ENCODE measurements around the gene NKD2.

- TF ChIP-seq GATA2 (CRISPR knock-in tag; IDR thresholded peaks at IDR 0.05) (no peak), CHD2 (IDR thresholded peaks at IDR 0.05; ENCODE audit: low read length, partially characterized antibody) (no peak), EP300 (IDR thresholded peaks at IDR 0.05; ENCODE audit: borderline replicate concordance in 1 of 2, low read depth in 1 of 2, low read length in 1 of 2) (no peak), CTCF (IDR thresholded peaks at IDR 0.05) (no peak), USF2 (IDR thresholded peaks at IDR 0.05; ENCODE audit: borderline replicate concordance, low read depth, low read length) (no peak), IRF3 (IDR thresholded peaks at IDR 0.05; ENCODE audit: low read depth, low read length) (no peak), EZH2phosphoT487 (IDR thresholded peaks at IDR 0.05; ENCODE audit: borderline replicate concordance, low read depth) (no peak), REST (IDR thresholded peaks at IDR 0.05; ENCODE audit: low read depth, low read length) (no peak), RAD21 (IDR thresholded peaks at IDR 0.05; ENCODE audit: low read length) (no peak), SIN3A (IDR thresholded peaks at IDR 0.05; ENCODE audit: borderline replicate concordance, low read depth, low read length) (no peak), RCOR1 (IDR thresholded peaks at IDR 0.05; ENCODE audit: low read length) (no peak), RFX5 (IDR thresholded peaks at IDR 0.05; ENCODE audit: low read length) (no peak), MAX (IDR thresholded peaks at IDR 0.05; ENCODE audit: low read depth) (no peak), GABPA (IDR thresholded peaks at IDR 0.05; ENCODE audit: low read depth) (no peak)
These were observed 64.9 kb downstream of the NKD2 start for GRCh38 chr5:1073239-1074102.
